T-helper 17 cell (primary cell): Measurements from ENCODE around the gene NFIB. TPM values are rescaled to one million over a fixed set of nuclear protein-coding genes. Genes with fewer than 3 reads are reported as not detected.

ENCODE experiments used
- ATAC-seq: fragments of 150-1000 bp; cut with Tn5 transposase; 2 replicates; pipeline ENCODE4 v1.10.0; 2021; ENCODE audit warnings: mild to moderate bottlenecking, moderate library complexity
- DNase-seq, 3 donors: peaks; one replicate each; pipeline versions ENCODE4 v3.0.0 to v3.0.0-alpha.2; 2020 to 2021
- H3K9me3 ChIP-seq: one replicate; pipeline ENCODE4 v1.7.0; 2013; ENCODE audit warnings: low read length, mild to moderate bottlenecking; ENCODE audit not compliant: control insufficient read depth, poor library complexity, severe bottlenecking
- H3K27ac Mint-ChIP-seq: one replicate; pipeline ENCODE4 v1.8.0; 2022; ENCODE audit warnings: mild to moderate bottlenecking, moderate library complexity, mixed read lengths
- H3K27me3 Mint-ChIP-seq: one replicate; pipeline ENCODE4 v1.8.0; 2022; ENCODE audit warnings: mixed read lengths
- H3K36me3 Mint-ChIP-seq: one replicate; pipeline ENCODE4 v1.8.0; 2022; ENCODE audit warnings: low read depth, mixed read lengths
- H3K4me1 Mint-ChIP-seq: one replicate; pipeline ENCODE4 v1.8.0; 2022; ENCODE audit warnings: mild to moderate bottlenecking, mixed read lengths
- H3K4me3 Mint-ChIP-seq: one replicate; pipeline ENCODE4 v1.8.0; 2022; ENCODE audit warnings: mild to moderate bottlenecking, moderate library complexity, mixed read lengths
- total RNA-seq, 4 donors: library from RNA in 2 of 4; stranded (reverse) in 2 of 4; gene quantifications; one replicate each; pipeline ENCODE4 v1.2.3 and lab custom pipeline; 2022 to 2026

NFIB gene
- total RNA-seq, 2 donors from 2014 or later = 0.12 to 0.76 TPM

DNA sequence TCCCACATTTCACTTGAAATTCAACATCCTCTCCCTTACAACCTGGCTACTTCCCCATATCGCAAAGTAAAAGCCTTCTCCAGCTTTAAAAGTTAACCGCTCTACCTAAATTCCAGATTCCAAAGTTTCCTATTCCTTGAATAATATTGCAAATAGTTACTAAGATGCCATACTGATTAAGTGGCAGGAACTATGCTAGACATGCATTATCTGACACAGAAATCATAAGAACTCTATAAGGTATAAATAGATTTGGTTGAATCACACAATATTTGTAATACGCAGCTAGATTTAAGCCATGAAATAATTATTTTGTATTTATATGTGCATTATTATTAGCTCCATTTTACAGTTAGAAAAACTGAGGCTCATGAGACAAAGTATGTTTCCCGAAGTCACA is 92.8 kb downstream of the NFIB start:
- Mint-ChIP-seq H3K4me1 (no peaks in the 10 kb centered on the region), H3K27me3 (peaks cover 15% of the 10 kb centered on the region), H3K36me3 (no peaks in the 10 kb centered on the region), H3K4me3 (no peak overlapping the region), H3K27ac (no peak overlapping the region)
- no peaks in the 10 kb centered on the region for H3K9me3 ChIP-seq
- DNase-seq (no peak), ATAC-seq (no peak)

DNA sequence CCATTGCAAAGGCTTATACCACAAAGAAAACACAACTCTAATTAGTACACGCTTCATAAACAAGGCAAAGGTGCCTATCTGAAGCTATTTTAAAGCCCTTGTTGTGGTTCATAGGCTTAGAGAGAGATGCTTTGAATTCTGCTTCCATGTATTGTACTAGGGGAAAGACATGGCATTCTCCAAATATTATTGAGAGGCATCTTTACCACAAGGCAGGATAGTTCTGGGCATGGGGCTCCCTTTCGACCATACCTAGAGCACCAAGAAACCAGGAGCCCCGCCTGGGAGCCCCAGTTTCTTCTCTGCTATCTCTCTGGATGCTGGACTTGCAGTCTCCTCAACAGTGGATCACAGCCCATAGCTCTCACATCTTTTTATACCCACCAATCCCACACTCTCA is 93.7 kb downstream of the NFIB start:
- H3K36me3 Mint-ChIP-seq = no peaks in the 10 kb centered on the region
- no peaks in the 10 kb centered on the region for H3K4me1 Mint-ChIP-seq
- H3K9me3 ChIP-seq = no peaks in the 10 kb centered on the region
- DNase-seq (no peak), ATAC-seq (no peak)
- no peak overlapping the region for H3K4me3 Mint-ChIP-seq
- H3K27me3 Mint-ChIP-seq = peaks cover 15% of the 10 kb centered on the region
- no peak overlapping the region for H3K27ac Mint-ChIP-seq

DNA sequence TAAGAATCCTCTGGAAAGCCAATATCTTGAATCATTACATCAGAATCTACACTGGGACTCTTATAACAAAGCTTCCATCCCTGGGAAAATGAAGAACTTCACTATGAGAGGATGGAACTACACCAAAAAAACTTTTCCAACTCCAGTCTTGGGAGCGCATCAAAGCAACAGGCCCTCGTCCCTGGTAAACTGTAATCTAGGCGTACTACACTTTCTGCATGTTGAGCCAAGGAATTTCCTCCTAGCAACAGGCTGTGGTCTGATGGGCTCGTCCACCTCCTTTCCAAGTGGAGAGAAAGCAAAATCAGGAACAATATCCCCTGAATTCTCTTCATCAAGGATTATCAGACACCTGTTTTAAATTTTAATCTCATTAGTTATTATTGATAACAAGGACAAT is 94.1 kb downstream of the NFIB start:
- no peak overlapping the region for H3K4me3 Mint-ChIP-seq
- H3K27ac Mint-ChIP-seq = no peak overlapping the region
- DNase-seq = no peak
- H3K36me3 Mint-ChIP-seq = no peaks in the 10 kb centered on the region
- H3K27me3 Mint-ChIP-seq = peaks cover 15% of the 10 kb centered on the region
- no peaks in the 10 kb centered on the region for H3K4me1 Mint-ChIP-seq
- ATAC-seq = no peak
- H3K9me3 ChIP-seq = no peaks in the 10 kb centered on the region

DNA sequence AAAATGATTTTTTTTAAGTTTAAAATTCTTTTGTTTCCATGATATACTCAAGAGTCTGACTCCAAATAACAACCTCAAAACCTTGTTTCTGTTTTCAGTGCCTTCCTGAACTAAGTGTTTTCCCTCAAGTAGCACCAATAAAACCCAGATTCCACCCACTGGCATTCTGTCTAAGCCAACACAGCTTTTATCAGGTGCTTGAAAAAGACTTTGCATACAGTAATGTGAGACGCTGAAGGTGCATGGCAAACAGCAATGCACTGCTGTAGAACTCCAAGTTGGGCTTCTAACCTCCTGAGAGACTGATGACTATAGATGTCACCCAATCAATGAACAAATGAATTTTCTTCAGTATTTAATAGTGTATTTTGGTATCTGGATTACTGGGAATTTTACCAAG is 95.7 kb downstream of the NFIB start:
- Mint-ChIP-seq H3K4me1 (no peaks in the 10 kb centered on the region), H3K36me3 (no peaks in the 10 kb centered on the region), H3K27ac (no peak overlapping the region), H3K4me3 (no peak overlapping the region), H3K27me3 (peaks cover 19% of the 10 kb centered on the region)
- ATAC-seq (no peak), DNase-seq (no peak)
- H3K9me3 ChIP-seq = no peaks in the 10 kb centered on the region

DNA sequence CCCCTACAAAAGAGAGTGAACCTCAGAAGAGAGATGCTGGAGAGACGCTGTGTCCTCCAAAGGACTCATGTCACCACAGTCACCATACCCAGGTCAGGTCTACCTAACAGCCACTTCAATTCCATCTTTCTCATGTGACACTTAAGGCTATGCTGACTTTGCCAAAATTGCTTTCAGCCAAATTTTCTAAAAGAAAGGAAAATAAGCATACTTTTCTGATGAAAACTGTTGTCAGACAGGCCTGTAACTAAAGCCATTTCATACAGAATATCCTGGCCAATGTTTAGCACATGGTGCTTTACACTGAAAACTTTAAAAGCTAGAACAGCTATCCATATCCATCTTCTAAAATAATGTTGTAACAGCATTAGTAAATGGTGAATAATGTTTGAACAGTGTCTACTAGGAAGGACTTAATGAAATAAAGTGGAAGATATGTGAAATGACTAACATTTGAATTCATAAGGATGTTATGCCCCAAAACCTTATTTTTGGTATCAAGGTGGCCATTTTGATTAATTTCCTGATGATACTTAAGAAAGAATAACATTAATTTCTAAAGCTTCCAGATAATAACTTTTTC is 97.2 kb downstream of the NFIB start:
- ATAC-seq (no peak), DNase-seq (no peak)
- Mint-ChIP-seq H3K27ac (no peak overlapping the region), H3K36me3 (no peaks in the 10 kb centered on the region), H3K4me1 (no peaks in the 10 kb centered on the region), H3K4me3 (no peak overlapping the region), H3K27me3 (peaks cover 20% of the 10 kb centered on the region)
- H3K9me3 ChIP-seq = no peaks in the 10 kb centered on the region

DNA sequence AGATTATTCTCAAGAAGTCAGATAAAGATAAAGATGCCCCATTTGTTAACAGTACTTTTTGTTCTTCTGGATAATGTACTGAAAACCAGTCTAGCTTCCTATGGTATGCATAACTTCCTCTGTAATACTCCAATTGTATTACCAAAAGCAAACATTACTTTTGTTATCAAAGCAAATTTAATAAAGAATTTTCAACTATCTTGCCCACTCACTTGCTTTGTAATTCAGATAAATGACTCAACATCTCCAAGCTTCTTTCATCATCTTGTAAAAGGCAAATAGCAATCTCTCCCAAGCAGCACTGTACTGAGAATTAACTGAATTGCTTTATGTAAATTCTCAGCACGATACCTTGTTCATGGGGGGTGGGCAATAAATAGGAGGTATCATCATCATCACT is 98.3 kb downstream of the NFIB start:
- peaks cover 24% of the 10 kb centered on the region for H3K27me3 Mint-ChIP-seq
- H3K36me3 Mint-ChIP-seq = no peaks in the 10 kb centered on the region
- ATAC-seq = no peak
- H3K4me3 Mint-ChIP-seq = no peak overlapping the region
- no peaks in the 10 kb centered on the region for H3K4me1 Mint-ChIP-seq
- no peak for DNase-seq
- no peaks in the 10 kb centered on the region for H3K9me3 ChIP-seq
- H3K27ac Mint-ChIP-seq = no peak overlapping the region

DNA sequence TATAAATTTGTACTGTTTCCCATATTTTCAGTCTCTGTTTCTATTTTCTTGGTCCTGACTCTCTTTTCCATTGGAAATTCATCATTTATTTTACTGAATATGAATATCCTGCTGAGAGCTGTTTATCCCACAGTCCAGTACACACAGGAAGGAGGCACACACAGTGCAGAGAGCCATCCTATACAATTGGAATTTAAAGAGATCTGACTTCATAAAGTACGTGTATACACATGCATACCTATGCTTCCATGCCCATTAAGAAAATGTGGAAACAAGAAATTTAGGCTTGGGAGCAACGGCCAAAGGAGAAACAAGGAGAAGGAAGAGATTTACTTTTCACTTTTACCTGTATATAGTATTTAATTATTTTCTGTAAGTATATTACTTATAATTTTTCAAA is 99.2 kb downstream of the NFIB start:
- ATAC-seq (no peak), DNase-seq (no peak)
- no peaks in the 10 kb centered on the region for H3K9me3 ChIP-seq
- Mint-ChIP-seq H3K4me1 (no peaks in the 10 kb centered on the region), H3K36me3 (no peaks in the 10 kb centered on the region), H3K27ac (no peak overlapping the region), H3K27me3 (peaks cover 25% of the 10 kb centered on the region), H3K4me3 (no peak overlapping the region)

DNA sequence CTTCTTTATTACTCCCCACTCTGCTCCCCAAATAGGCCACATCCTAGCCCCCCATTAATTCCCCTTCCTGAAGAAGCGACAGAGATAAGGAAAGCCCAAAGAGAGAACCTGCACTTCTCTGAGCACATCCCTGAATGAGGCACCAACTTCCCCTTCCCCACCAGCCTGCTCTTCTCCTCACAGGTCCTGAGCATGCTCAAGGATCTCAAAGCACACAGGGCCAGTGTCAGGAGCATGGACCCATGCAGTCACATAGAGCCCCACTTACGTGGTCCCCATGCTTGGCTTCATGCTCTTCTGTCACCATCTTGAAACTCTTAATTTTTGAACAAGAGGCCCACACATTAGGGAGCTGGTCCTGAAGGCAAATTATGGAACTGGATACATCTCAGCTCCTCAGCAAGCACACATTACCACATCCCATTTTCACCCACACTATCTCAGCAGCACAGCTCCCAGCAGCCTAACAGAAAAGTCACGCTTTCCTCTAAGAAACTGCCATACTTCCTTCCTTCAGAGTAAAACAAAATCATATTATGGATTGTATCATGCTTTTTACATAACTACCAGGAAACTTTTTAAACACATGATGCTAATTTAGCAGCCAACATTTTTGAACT is 99.8 kb downstream of the NFIB start:
- Mint-ChIP-seq H3K4me3 (no peak overlapping the region), H3K36me3 (no peaks in the 10 kb centered on the region), H3K4me1 (no peaks in the 10 kb centered on the region), H3K27ac (no peak overlapping the region), H3K27me3 (peaks cover 30% of the 10 kb centered on the region)
- ATAC-seq = no peak
- DNase-seq = no peak
- no peaks in the 10 kb centered on the region for H3K9me3 ChIP-seq

DNA sequence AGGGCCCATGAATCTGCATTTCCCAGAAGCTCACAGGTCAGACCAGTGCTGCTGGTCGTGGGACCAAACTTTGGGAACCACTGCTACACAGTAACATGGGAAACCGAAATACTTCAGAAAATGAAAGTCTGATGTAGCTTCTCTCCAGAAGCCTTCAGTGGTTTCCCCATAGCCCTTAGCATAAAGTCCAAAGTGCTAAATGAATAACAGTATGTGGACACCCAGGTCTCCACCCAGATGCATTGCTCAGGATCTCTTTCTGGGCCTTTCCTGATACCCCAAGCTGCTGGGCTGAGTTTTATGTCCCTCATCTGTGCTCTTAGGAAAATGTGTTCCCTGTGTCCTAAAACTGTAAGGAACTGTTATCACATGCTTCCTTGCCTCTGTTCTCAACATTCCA is 100.4 kb downstream of the NFIB start:
- DNase-seq (no peak), ATAC-seq (no peak)
- Mint-ChIP-seq H3K36me3 (no peaks in the 10 kb centered on the region), H3K4me1 (no peaks in the 10 kb centered on the region), H3K27me3 (peaks cover 35% of the 10 kb centered on the region), H3K4me3 (no peak overlapping the region), H3K27ac (no peak overlapping the region)
- H3K9me3 ChIP-seq = no peaks in the 10 kb centered on the region

DNA sequence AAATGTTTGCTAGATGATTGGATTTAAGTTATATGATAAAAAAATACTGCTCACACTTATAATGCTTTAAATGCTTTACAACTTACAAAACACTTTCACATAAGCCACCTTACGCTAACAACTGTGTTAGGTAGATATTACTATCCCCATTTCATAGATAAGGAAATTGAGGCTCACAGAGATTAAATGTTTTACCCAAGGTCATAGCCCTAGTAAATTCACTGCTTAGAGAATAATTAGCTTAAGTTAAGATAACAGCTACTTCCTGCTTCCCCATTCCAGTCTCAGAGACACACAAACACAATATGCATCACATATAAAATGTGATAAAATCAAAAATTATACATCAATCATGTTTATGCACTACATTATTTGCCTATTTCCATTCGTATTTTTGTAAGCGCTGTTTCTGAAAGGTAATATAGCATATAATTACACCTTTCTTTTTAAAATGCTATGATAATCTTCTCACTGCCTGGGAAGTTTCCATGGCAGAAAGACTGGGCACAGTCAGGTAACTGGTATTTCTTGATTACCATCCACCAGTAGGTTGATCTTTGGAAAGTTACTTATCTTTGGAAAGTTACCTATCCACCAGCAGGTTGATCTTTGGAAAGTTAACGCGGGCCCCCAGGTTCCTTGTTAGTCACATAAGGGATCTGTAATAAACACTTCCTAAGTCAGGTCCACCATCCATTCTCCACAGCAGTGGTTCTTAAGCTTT is 101.1 kb downstream of the NFIB start:
- ATAC-seq (no peak), DNase-seq (no peak)
- H3K27ac Mint-ChIP-seq = no peak overlapping the region
- peaks cover 36% of the 10 kb centered on the region for H3K27me3 Mint-ChIP-seq
- H3K9me3 ChIP-seq = no peaks in the 10 kb centered on the region
- H3K4me1 Mint-ChIP-seq = no peaks in the 10 kb centered on the region
- no peak overlapping the region for H3K4me3 Mint-ChIP-seq
- no peaks in the 10 kb centered on the region for H3K36me3 Mint-ChIP-seq

DNA sequence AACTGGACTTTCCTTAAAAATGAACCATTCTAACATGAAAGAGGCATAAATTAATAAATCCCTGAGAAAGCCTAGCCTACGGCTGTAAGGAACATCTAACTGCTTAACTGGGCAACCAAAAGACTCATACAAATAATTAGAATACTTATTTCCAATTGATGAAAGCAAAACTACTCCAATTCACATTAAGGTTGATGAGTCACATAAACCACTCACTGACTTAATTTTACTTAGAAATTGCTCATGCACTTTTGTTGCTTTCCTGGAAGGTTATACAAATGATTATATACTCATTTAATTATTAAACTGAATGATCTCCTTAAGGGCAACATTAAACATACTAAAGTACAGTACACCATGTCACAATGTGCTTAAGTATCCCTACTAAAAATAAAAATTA is 101.9 kb downstream of the NFIB start:
- no peak for ATAC-seq
- Mint-ChIP-seq H3K27me3 (peaks cover 44% of the 10 kb centered on the region), H3K4me1 (no peaks in the 10 kb centered on the region), H3K27ac (no peak overlapping the region), H3K4me3 (no peak overlapping the region), H3K36me3 (no peaks in the 10 kb centered on the region)
- no peak for DNase-seq
- no peaks in the 10 kb centered on the region for H3K9me3 ChIP-seq

DNA sequence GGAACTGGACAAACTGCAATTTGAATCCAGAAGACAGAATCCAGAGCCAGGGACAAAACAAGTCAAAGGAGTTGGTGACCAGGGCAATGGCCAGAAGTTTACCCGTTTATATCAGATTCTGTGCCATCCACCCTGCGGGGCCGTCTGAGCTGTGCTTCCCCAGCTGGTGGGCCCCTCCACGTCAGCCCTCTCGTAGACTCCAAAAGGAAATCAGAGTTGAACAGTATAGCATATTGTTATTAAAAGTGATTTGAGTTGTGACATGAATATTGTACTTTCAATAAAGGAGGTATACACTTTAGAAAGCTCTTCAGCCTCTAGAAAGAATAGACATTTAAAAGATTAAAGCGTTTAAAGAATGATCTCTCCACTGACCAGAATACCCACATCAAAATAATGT is 102.4 kb downstream of the NFIB start:
- no peaks in the 10 kb centered on the region for H3K9me3 ChIP-seq
- Mint-ChIP-seq H3K27ac (no peak overlapping the region), H3K36me3 (no peaks in the 10 kb centered on the region), H3K4me1 (no peaks in the 10 kb centered on the region), H3K4me3 (no peak overlapping the region), H3K27me3 (peaks cover 42% of the 10 kb centered on the region)
- DNase-seq (no peak), ATAC-seq (no peak)

DNA sequence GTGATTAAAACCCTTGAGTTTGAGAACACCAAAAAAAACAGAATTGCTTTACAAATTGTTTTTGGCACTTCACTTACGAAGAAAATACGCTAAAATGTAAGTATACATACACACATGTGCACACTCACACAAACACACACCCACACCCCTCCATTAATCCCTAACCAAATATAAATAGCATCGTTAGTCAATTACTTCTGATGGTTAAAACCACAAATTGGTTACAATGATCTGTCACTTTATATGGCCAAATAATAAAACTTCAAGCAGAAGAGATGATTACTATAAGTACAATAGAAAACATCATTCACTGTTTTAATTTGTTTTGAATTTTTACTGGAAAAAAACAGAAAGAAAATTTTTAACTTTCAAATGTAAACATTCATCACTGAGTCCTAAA is 103.5 kb downstream of the NFIB start:
- no peaks in the 10 kb centered on the region for H3K9me3 ChIP-seq
- Mint-ChIP-seq H3K4me3 (no peak overlapping the region), H3K27ac (no peak overlapping the region), H3K4me1 (no peaks in the 10 kb centered on the region), H3K36me3 (peaks cover 2% of the 10 kb centered on the region), H3K27me3 (peaks cover 40% of the 10 kb centered on the region)
- no peak for DNase-seq
- ATAC-seq = no peak
